GM21360 (cell line): ENCODE results near the gene NCKAP5L.

Source experiments
- ATAC-seq: cut with Tn5 transposase; IDR thresholded peaks from one replicate; pipeline ENCODE4 v1.9.1; 2021; ENCODE audit warnings: mild to moderate bottlenecking, moderate library complexity; ENCODE audit not compliant: unreplicated experiment

NCKAP5L gene

DNA sequence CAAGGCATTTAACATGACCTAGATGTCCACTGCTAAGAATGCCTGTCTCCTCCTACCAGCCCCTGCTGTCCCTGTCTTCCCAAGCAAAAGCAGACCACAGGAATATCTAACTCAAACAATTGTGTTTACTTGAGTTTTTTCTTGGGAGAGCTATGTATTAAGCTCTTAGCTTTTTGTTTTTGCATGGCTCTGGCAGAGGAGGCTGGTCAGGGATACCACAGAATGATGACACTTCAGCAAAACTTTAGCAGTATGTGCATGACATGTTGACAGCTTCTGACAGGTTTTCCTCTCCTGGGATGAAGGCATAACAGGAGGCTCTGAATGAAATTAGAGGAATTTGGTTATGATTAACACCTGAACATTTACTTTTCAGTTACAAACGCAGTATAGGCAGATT lies 79.9 kb downstream of the NCKAP5L start:
- no peak for ATAC-seq

DNA sequence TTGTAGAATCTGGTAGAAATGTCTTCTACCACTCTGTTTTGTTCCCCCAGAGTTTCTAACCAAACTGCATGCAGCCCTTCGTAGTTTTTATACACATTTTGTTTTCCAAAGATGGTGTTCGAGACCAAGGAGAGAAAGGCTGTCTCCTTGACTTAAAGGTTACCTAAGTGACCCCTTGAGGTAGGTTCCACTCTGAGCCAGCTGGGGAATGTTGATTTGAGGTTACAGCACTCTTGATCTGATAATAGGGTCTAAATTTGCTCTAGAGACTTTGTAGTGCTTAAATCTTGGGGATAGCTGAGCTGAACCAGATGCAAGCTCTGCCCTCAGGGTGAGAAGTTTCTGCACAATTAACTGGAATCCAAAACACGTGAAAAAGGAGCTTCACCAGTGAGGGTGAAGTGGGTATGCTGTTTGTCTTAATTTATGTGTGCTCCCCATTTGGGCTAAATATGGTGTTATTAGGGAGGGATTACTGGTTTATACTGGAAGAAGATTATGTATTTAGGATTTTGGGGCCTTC lies 83.8 kb downstream of the NCKAP5L start:
- ATAC-seq = no peak

DNA sequence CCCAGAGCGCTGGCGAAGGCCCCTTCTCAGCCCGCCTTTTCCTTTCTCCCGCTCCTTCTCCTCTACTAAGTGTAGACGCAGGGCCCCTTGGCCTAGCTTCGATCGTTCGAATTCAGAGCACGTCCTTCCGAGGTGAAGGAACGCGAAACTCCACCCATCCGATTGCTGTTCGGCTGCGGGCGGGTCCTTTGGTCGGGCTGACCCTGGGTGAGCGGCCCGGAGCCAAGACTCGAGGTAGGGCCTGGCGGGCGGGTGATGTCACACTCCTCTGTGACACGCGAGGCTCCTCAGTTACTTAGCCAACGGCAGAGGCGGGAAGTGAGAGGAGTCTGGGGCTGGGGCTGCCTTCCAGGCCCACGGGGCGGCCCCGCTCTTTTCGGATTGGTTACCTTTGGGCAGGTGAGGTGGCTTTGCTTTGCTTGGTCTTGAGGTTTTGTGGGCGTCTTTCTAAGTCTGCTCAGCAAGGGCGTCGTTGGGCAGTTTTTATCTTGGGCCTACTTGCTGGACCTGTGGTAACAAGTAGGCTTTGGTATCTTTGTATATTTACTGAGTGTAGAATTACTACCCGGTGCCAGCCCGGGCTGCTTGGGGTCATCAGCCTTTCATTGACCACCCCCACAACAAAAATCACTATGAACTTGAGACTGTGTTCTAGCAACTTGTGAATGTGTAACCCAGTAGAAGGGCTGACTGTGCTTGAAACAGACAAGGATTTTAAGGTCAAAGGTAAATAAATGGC lies 86.2 kb downstream of the NCKAP5L start:
- ATAC-seq = peak; percentile 61
